Measurements from ENCODE around the gene CLSTN3. TPM values are rescaled to one million over a fixed set of nuclear protein-coding genes. Genes with fewer than 3 reads are reported as not detected.

Gene CLSTN3
- total and polyA plus RNA-seq, 2 of the 13 experiments (the other 11 are each of a cell fraction or from before 2014, with no cell fraction given): 26.2 to 94.1 TPM

GRCh38 chr12:7108796-7109571, 21.2 kb upstream of the CLSTN3 start, which contains the start of gene C1RL (continued):
- peak; percentile 59 for TF ChIP-seq ARID5B (CRISPR knock-in tag; IDR thresholded peaks at IDR 0.05)
- TF ChIP-seq ZFP41 (CRISPR knock-in tag; IDR thresholded peaks at IDR 0.05; ENCODE audit: borderline replicate concordance): no peak
- TF ChIP-seq CEBPZ (IDR thresholded peaks at IDR 0.05; ENCODE audit: low read length): no peak
- no peak for TF ChIP-seq SMAD9 (CRISPR knock-in tag; IDR thresholded peaks at IDR 0.05)
- no peak for TF ChIP-seq NKX3-1 (CRISPR knock-in tag; IDR thresholded peaks at IDR 0.05)
- no peak for TF ChIP-seq ZBTB21 (CRISPR knock-in tag; IDR thresholded peaks at IDR 0.05)
- TF ChIP-seq GFI1 (CRISPR knock-in tag; IDR thresholded peaks at IDR 0.05; ENCODE audit: borderline replicate concordance): no peak; the same call in 1 of the 2 replicates
- TF ChIP-seq TRAFD1 (CRISPR knock-in tag; IDR thresholded peaks at IDR 0.05; ENCODE audit: borderline replicate concordance): no peak; the same call in 1 of the 2 replicates
- TF ChIP-seq ZNF512 (CRISPR knock-in tag; IDR thresholded peaks at IDR 0.05): no peak
- TF ChIP-seq GLI4 (CRISPR knock-in tag; IDR thresholded peaks at IDR 0.05; ENCODE audit: borderline replicate concordance): no peak
- no peak for TF ChIP-seq ADNP (CRISPR knock-in tag; IDR thresholded peaks at IDR 0.05)
- TF ChIP-seq MTF2 (CRISPR knock-in tag; IDR thresholded peaks at IDR 0.05; ENCODE audit: borderline replicate concordance): no peak

Measured in HepG2 (cell line).